SU-DHL-6 (cell line): ENCODE measurements around the gene MX1.

Source experiments
- H2AFZ ChIP-seq: fragments of 200-600 bp; sonication (generic); 2 replicates; pipeline ENCODE4 v1.6.1; 2014; ENCODE audit warnings: low read depth, mild to moderate bottlenecking, moderate library complexity, mixed read lengths, antibody characterized with exemption, low read length; ENCODE audit not compliant: severe bottlenecking
- H3F3A ChIP-seq: fragments of 200-600 bp; shearing (Covaris generic); 2 replicates; pipeline ENCODE4 v1.6.0; 2016; ENCODE audit warnings: antibody characterized with exemption, mild to moderate bottlenecking; ENCODE audit not compliant: insufficient read depth
- H3K27ac ChIP-seq: fragments of 200-600 bp; sonication (generic); 2 replicates; pipeline ENCODE4 v1.5.1; 2016; ENCODE audit warnings: low read depth, mild to moderate bottlenecking, low read length, moderate library complexity, mixed read lengths
- H3K27me3 ChIP-seq: fragments of 200-600 bp; sonication (generic), shearing (Covaris generic); 2 replicates; pipeline ENCODE4 v1.6.0; 2014; ENCODE audit warnings: mild to moderate bottlenecking, low read length
- H3K36me3 ChIP-seq: fragments of 200-600 bp; sonication (generic); 2 replicates; pipeline ENCODE4 v1.6.1; 2014; ENCODE audit warnings: mild to moderate bottlenecking, low read length, mixed read lengths
- H3K4me2 ChIP-seq: fragments of 300-600, 200-600 bp; shearing (Covaris generic), sonication (generic); 2 replicates; pipeline ENCODE4 v1.6.0; 2014; ENCODE audit warnings: low read length, low read depth, mild to moderate bottlenecking; ENCODE audit not compliant: poor library complexity, severe bottlenecking
- H3K4me3 ChIP-seq: fragments of 200-600 bp; sonication (generic); 2 replicates; pipeline ENCODE4 v1.5.1; 2014; ENCODE audit warnings: antibody characterized with exemption, low read length, mild to moderate bottlenecking, mixed read lengths; ENCODE audit not compliant: insufficient read depth, poor library complexity, severe bottlenecking
- H3K79me2 ChIP-seq: fragments of 200-600 bp; sonication (generic); 2 replicates; pipeline ENCODE4 v1.6.1; 2014; ENCODE audit warnings: mild to moderate bottlenecking, low read length, moderate library complexity; ENCODE audit not compliant: insufficient read depth
- H3K9ac ChIP-seq: fragments of 200-600 bp; sonication (generic); 2 replicates; pipeline ENCODE4 v1.7.0; 2014; ENCODE audit warnings: mild to moderate bottlenecking, low read length
- H3K9me2 ChIP-seq: fragments of 200-600 bp; sonication (generic); replicated peaks from 2 replicates; pipeline ENCODE4 v1.6.1; 2014; ENCODE audit warnings: low read length; ENCODE audit not compliant: insufficient read depth
- H3K9me3 ChIP-seq: fragments of 200-600 bp; sonication (generic); 2 replicates; pipeline ENCODE4 v1.6.1; 2014; ENCODE audit warnings: low read length, mixed read lengths; ENCODE audit not compliant: insufficient read depth
- H4K20me1 ChIP-seq: fragments of 200-600 bp; sonication (generic); 2 replicates; pipeline ENCODE4 v1.6.1; 2014; ENCODE audit warnings: low read depth, mild to moderate bottlenecking, antibody characterized with exemption, low read length, moderate library complexity, mixed read lengths
- CTCF ChIP-seq: fragments of 200-600 bp; sonication (generic); IDR thresholded peaks from one replicate; pipeline ENCODE4 v1.5.1; 2017; ENCODE audit warnings: antibody characterized with exemption, mild to moderate bottlenecking, low read length, moderate library complexity; ENCODE audit not compliant: insufficient read depth, poor library complexity, severe bottlenecking
- EZH2phosphoT487 ChIP-seq: fragments of 200-600 bp; sonication (generic), shearing (Covaris generic); conservative IDR thresholded peaks from 2 replicates; pipeline ENCODE4 v1.6.1; 2018; ENCODE audit warnings: mild to moderate bottlenecking, antibody characterized with exemption, low read length, moderate library complexity, mixed read lengths

The MX1 gene

GRCh38 chr21:41405321-41405720 lies 20.7 kb upstream of the MX1 start:
- H3K79me2 ChIP-seq, result no peaks in the 10 kb centered on the region
- H3F3A ChIP-seq, result no peaks in the 10 kb centered on the region
- H2AFZ ChIP-seq, result no peak overlapping the region
- no peak overlapping the region for H3K27ac ChIP-seq
- no peak overlapping the region for H3K9ac ChIP-seq
- H3K27me3 ChIP-seq, result no peaks in the 10 kb centered on the region
- H3K4me3 ChIP-seq, result no peak overlapping the region
- H4K20me1 ChIP-seq, result no peaks in the 10 kb centered on the region
- no peaks in the 10 kb centered on the region for H3K9me2 ChIP-seq
- H3K4me2 ChIP-seq, result no peak overlapping the region
- TF ChIP-seq CTCF (no peak), EZH2phosphoT487 (no peak)
- peaks cover 4% of the 10 kb centered on the region; the same call in 1 of the 2 replicates for H3K36me3 ChIP-seq
- no peaks in the 10 kb centered on the region for H3K9me3 ChIP-seq

- Histone ChIP-seq H3K79me2 (no peaks in the 10 kb centered on the region), H3K4me2 (no peak overlapping the region)
Measured at GRCh38 chr21:41406340-41406739, 19.7 kb upstream of the MX1 start.

GRCh38 chr21:41407541-41408460 lies 18.2 kb upstream of the MX1 start:
- no peak overlapping the region for H3K27ac ChIP-seq
- no peak overlapping the region for H3K9ac ChIP-seq
- H3K4me3 ChIP-seq, result no peak overlapping the region
- no peak overlapping the region for H3K4me2 ChIP-seq
- H3K79me2 ChIP-seq, result no peaks in the 10 kb centered on the region
- no peaks in the 10 kb centered on the region for H3K9me2 ChIP-seq
- H3K9me3 ChIP-seq, result no peaks in the 10 kb centered on the region
- H4K20me1 ChIP-seq, result no peaks in the 10 kb centered on the region
- H2AFZ ChIP-seq, result no peak overlapping the region
- peaks cover 4% of the 10 kb centered on the region; the same call in 1 of the 2 replicates for H3K36me3 ChIP-seq
- no peaks in the 10 kb centered on the region for H3K27me3 ChIP-seq
- TF ChIP-seq EZH2phosphoT487 (no peak), CTCF (no peak)
- no peaks in the 10 kb centered on the region for H3F3A ChIP-seq

More at GRCh38 chr21:41406340-41406739, 19.7 kb upstream of the MX1 start:
- Histone ChIP-seq H3K27ac (no peak overlapping the region), H3K4me3 (no peak overlapping the region), H3K36me3 (peaks cover 4% of the 10 kb centered on the region; the same call in 1 of the 2 replicates), H4K20me1 (no peaks in the 10 kb centered on the region), H3K27me3 (no peaks in the 10 kb centered on the region), H3F3A (no peaks in the 10 kb centered on the region), H3K9me2 (no peaks in the 10 kb centered on the region), H3K9ac (no peak overlapping the region), H2AFZ (no peak overlapping the region), H3K9me3 (no peaks in the 10 kb centered on the region)
- no peak for TF ChIP-seq EZH2phosphoT487
- no peak for TF ChIP-seq CTCF
